Neural progenitor cell (in vitro differentiated cells): ENCODE measurements around the gene ADRA2B. TPM values are rescaled to one million over a fixed set of nuclear protein-coding genes. Genes with fewer than 3 reads are reported as not detected.

Source experiments
- DNase-seq: peaks from one replicate; pipeline ENCODE4 v3.0.0-alpha.2; 2016; ENCODE audit warnings: low spot score
- H2AFZ ChIP-seq: fragments of 200-600 bp; sonication (generic); replicated peaks from 2 replicates; pipeline ENCODE4 v1.6.1; 2016; ENCODE audit warnings: antibody characterized with exemption
- H3F3A ChIP-seq: fragments of 200-600 bp; sonication (generic); 2 replicates; pipeline ENCODE4 v1.6.1; 2016; ENCODE audit warnings: antibody characterized with exemption, low read depth
- H3K27ac ChIP-seq: fragments of 200-600 bp; sonication (generic); 2 replicates; pipeline ENCODE4 v1.5.1; 2016; ENCODE audit warnings: mild to moderate bottlenecking
- H3K27me3 ChIP-seq: fragments of 200-600 bp; sonication (generic); 2 replicates; pipeline ENCODE4 v1.6.1; 2016; ENCODE audit warnings: mild to moderate bottlenecking, moderate library complexity
- H3K36me3 ChIP-seq: fragments of 200-600 bp; sonication (generic); 2 replicates; pipeline ENCODE4 v1.5.1; 2016
- H3K4me1 ChIP-seq: fragments of 200-600 bp; sonication (generic); 2 replicates; pipeline ENCODE4 v1.6.1; 2016; ENCODE audit warnings: mixed run types
- H3K4me2 ChIP-seq: fragments of 200-600 bp; sonication (generic); 2 replicates; pipeline ENCODE4 v1.6.1; 2016
- H3K4me3 ChIP-seq: fragments of 200-600 bp; sonication (generic); 2 replicates; pipeline ENCODE4 v1.5.1; 2016
- H3K79me2 ChIP-seq: fragments of 200-600 bp; sonication (generic); 2 replicates; pipeline ENCODE4 v1.6.1; 2016; ENCODE audit warnings: low read depth
- H3K9ac ChIP-seq: fragments of 200-600 bp; sonication (generic); 2 replicates; pipeline ENCODE4 v1.6.1; 2016
- H3K9me3 ChIP-seq: fragments of 200-600 bp; sonication (generic); 2 replicates; pipeline ENCODE4 v1.5.1; 2016; ENCODE audit warnings: low read depth
- H4K20me1 ChIP-seq: fragments of 200-600 bp; sonication (generic); 2 replicates; pipeline ENCODE4 v1.6.1; 2016; ENCODE audit warnings: low read depth
- H3K27ac Mint-ChIP-seq: 3 replicates; pipeline ENCODE4 v1.8.0; 2021; ENCODE audit warnings: mixed read lengths
- H3K27me3 Mint-ChIP-seq: 2 replicates; pipeline ENCODE4 v1.8.0; 2022; ENCODE audit warnings: low read depth, mild to moderate bottlenecking, inconsistent platforms, moderate library complexity, mixed read lengths; ENCODE audit not compliant: insufficient read depth
- H3K36me3 Mint-ChIP-seq: 3 replicates; pipeline ENCODE4 v1.8.0; 2021; ENCODE audit warnings: mixed read lengths
- H3K4me1 Mint-ChIP-seq: 3 replicates; pipeline ENCODE4 v1.8.0; 2021; ENCODE audit warnings: mixed read lengths
- H3K4me3 Mint-ChIP-seq: 3 replicates; pipeline ENCODE4 v1.8.0; 2021; ENCODE audit warnings: mild to moderate bottlenecking, moderate library complexity, mixed read lengths
- H3K9me3 Mint-ChIP-seq: 3 replicates; pipeline ENCODE4 v1.8.0; 2020; ENCODE audit warnings: mixed read lengths
- EZH2 ChIP-seq: fragments of 200-600 bp; sonication (generic); IDR thresholded peaks from 2 replicates; pipeline ENCODE4 v1.6.1; 2017; ENCODE audit warnings: antibody characterized with exemption, mild to moderate bottlenecking, moderate library complexity
- EZH2phosphoT487 ChIP-seq: fragments of 200-600 bp; sonication (generic); IDR thresholded peaks from 2 replicates; pipeline ENCODE4 v1.6.1; 2017; ENCODE audit warnings: antibody characterized with exemption
- total RNA-seq: library from RNA; depleted of rRNA; stranded (reverse); fragments of >200 nt; gene quantifications from 2 replicates; pipeline ENCODE4 v1.2.3, GENCODE V29; 2015; ENCODE audit warnings: low replicate concordance
- TF ChIP-seq, protein P1 (sequence below): fragments of 200-600 bp; sonication (generic); IDR thresholded peaks from 2 replicates; pipeline ENCODE4 v1.5.1; 2017; ENCODE audit warnings: antibody characterized with exemption, mild to moderate bottlenecking

ADRA2B gene
- total RNA-seq, 1 donor from 2014 or later: 3.0 TPM

DNA sequence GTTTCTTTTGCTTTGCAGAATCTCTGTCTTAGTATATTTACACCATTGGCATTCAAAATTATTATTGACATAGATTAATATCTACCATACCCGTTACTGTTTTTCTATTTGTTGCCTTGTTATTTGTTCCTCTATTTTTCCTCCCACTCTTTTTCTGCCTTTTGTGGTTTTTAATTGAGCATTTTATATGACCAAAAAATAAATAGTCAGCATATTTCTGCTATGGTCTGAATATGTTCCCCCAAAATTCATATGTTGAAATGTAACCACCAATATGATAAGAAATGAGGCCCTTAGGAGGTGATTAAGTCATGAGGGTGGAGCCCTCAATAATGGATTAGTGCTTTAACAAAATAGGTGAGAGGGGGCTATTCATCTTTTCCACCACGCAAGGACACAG lies 35.3 kb downstream of the ADRA2B start:
- TF ChIP-seq EZH2 (no peak), EZH2phosphoT487 (no peak)
- TF ChIP-seq, protein P1, sequence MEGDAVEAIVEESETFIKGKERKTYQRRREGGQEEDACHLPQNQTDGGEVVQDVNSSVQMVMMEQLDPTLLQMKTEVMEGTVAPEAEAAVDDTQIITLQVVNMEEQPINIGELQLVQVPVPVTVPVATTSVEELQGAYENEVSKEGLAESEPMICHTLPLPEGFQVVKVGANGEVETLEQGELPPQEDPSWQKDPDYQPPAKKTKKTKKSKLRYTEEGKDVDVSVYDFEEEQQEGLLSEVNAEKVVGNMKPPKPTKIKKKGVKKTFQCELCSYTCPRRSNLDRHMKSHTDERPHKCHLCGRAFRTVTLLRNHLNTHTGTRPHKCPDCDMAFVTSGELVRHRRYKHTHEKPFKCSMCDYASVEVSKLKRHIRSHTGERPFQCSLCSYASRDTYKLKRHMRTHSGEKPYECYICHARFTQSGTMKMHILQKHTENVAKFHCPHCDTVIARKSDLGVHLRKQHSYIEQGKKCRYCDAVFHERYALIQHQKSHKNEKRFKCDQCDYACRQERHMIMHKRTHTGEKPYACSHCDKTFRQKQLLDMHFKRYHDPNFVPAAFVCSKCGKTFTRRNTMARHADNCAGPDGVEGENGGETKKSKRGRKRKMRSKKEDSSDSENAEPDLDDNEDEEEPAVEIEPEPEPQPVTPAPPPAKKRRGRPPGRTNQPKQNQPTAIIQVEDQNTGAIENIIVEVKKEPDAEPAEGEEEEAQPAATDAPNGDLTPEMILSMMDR: no peak
- Histone ChIP-seq H3K36me3 (no peaks in the 10 kb centered on the region), H3K4me1 (no peaks in the 10 kb centered on the region), H4K20me1 (no peaks in the 10 kb centered on the region), H3K27me3 (no peaks in the 10 kb centered on the region), H3K9me3 (no peaks in the 10 kb centered on the region), H3K4me2 (no peak overlapping the region), H3F3A (no peaks in the 10 kb centered on the region), H3K79me2 (no peaks in the 10 kb centered on the region), H3K4me3 (no peak overlapping the region), H2AFZ (no peak overlapping the region), H3K9ac (no peak overlapping the region), H3K27ac (no peak overlapping the region)
- no peak overlapping the region for H3K4me3 Mint-ChIP-seq
- no peak for DNase-seq
- H3K4me1 Mint-ChIP-seq: peaks cover 6% of the 10 kb centered on the region
- peaks cover 13% of the 10 kb centered on the region for H3K27me3 Mint-ChIP-seq
- H3K36me3 Mint-ChIP-seq: no peaks in the 10 kb centered on the region
- H3K27ac Mint-ChIP-seq: no peak overlapping the region
- H3K9me3 Mint-ChIP-seq: peaks cover 11% of the 10 kb centered on the region

GRCh38 chr2:96075199-96075771 lies 41.1 kb downstream of the ADRA2B start:
- no peak overlapping the region for H2AFZ ChIP-seq

GRCh38 chr2:96074156-96074555 lies 42.2 kb downstream of the ADRA2B start:
- Histone ChIP-seq H3K27me3 (no peaks in the 10 kb centered on the region), H3K9me3 (no peaks in the 10 kb centered on the region), H3F3A (no peaks in the 10 kb centered on the region), H3K4me2 (no peak overlapping the region), H3K27ac (no peak overlapping the region), H3K79me2 (no peaks in the 10 kb centered on the region), H4K20me1 (no peaks in the 10 kb centered on the region), H2AFZ (no peak overlapping the region), H3K9ac (no peak overlapping the region), H3K4me1 (peaks cover 3% of the 10 kb centered on the region), H3K36me3 (no peaks in the 10 kb centered on the region), H3K4me3 (no peak overlapping the region)
- Mint-ChIP-seq H3K36me3 (no peaks in the 10 kb centered on the region), H3K4me3 (no peak overlapping the region), H3K4me1 (peaks cover 3% of the 10 kb centered on the region), H3K27me3 (peaks cover 6% of the 10 kb centered on the region), H3K9me3 (peaks cover 18% of the 10 kb centered on the region), H3K27ac (no peak overlapping the region)
- no peak for DNase-seq
- no peak for TF ChIP-seq EZH2phosphoT487
- TF ChIP-seq, protein P1: no peak
- TF ChIP-seq EZH2: no peak

More at GRCh38 chr2:96075199-96075771, 41.1 kb downstream of the ADRA2B start:
- peaks cover 3% of the 10 kb centered on the region for H3K4me1 ChIP-seq
- no peaks in the 10 kb centered on the region for H3K36me3 Mint-ChIP-seq
- TF ChIP-seq, protein P1: no peak
- TF ChIP-seq EZH2: no peak
- no peak for TF ChIP-seq EZH2phosphoT487
- no peak overlapping the region for H3K4me2 ChIP-seq
- no peak overlapping the region for H3K4me3 ChIP-seq
- H3K4me1 Mint-ChIP-seq: peaks cover 3% of the 10 kb centered on the region
- DNase-seq: no peak
- H3K27me3 ChIP-seq: no peaks in the 10 kb centered on the region
- H3K27me3 Mint-ChIP-seq: peaks cover 8% of the 10 kb centered on the region
- no peaks in the 10 kb centered on the region for H3F3A ChIP-seq
- no peaks in the 10 kb centered on the region for H4K20me1 ChIP-seq
- no peaks in the 10 kb centered on the region for H3K9me3 ChIP-seq
- H3K36me3 ChIP-seq: no peaks in the 10 kb centered on the region
- no peak overlapping the region for H3K27ac Mint-ChIP-seq
- no peak overlapping the region for H3K4me3 Mint-ChIP-seq
- no peak overlapping the region for H3K9ac ChIP-seq
- H3K79me2 ChIP-seq: no peaks in the 10 kb centered on the region
- peaks cover 18% of the 10 kb centered on the region for H3K9me3 Mint-ChIP-seq
- no peak overlapping the region for H3K27ac ChIP-seq
